ENCODE measurements around the gene MIF4GD.
"Not testable (repeated sequence)": the region's sequence is repeated elsewhere in the genome, so short reads cannot be mapped to it uniquely, and the experiment has no call there.

MIF4GD gene

GRCh38 chr17:75257228-75257627 lies 13.8 kb downstream of the MIF4GD start:
- not testable (repeated sequence) for DNase-seq

- DNase-seq, result not testable (repeated sequence)
These were observed 14.9 kb downstream of the MIF4GD start for GRCh38 chr17:75255954-75256698.

- no peak for DNase-seq
These were observed 18.8 kb downstream of the MIF4GD start for GRCh38 chr17:75252039-75252816.

- DNase-seq, result no peak
These were observed 21.0 kb downstream of the MIF4GD start for GRCh38 chr17:75250009-75250471.

DNA sequence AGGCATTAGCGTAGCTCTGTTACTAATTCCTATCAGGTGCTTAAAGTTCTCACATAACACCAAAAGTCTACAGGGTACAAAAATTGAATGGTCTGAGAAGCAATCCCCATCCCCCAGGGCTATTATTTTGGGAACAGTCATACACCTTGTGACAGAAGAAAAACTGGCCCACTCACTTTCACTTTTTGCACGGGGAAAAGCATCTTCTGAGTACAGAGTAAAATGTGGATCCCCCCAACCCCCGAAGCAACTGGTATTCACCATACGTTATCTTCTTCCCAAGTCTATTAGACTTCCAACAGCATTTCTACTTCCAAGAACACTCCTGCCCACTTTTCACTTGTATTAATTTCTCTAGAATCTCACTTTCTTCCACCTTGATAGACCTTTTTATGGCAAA lies 21.5 kb downstream of the MIF4GD start:
- DNase-seq, result no peak

GRCh38 chr17:75246404-75246803 lies 24.6 kb downstream of the MIF4GD start:
- DNase-seq, result no peak

DNA sequence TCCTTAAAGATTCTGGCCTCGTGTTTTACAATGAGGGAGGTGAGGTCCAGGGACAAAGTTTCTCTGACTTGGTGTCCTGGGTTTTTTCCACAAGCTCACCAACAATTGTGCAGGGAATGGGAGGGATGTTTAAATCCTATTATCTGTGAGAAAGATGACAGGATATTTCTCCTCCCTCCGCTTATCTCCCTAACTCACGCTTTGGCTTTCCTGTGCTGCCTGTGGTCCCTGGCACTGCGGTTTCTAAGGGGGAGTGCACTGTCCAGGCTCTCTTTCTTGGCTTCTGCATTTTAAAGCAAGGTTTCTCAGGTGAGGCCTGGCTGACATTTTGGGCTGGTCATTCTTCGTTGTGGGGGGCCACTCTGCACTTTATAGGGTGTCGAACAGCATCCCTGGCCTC lies 26.0 kb downstream of the MIF4GD start:
- no peak for DNase-seq

- DNase-seq, result no peak
These were observed 26.7 kb downstream of the MIF4GD start for GRCh38 chr17:75244133-75244866.

DNA sequence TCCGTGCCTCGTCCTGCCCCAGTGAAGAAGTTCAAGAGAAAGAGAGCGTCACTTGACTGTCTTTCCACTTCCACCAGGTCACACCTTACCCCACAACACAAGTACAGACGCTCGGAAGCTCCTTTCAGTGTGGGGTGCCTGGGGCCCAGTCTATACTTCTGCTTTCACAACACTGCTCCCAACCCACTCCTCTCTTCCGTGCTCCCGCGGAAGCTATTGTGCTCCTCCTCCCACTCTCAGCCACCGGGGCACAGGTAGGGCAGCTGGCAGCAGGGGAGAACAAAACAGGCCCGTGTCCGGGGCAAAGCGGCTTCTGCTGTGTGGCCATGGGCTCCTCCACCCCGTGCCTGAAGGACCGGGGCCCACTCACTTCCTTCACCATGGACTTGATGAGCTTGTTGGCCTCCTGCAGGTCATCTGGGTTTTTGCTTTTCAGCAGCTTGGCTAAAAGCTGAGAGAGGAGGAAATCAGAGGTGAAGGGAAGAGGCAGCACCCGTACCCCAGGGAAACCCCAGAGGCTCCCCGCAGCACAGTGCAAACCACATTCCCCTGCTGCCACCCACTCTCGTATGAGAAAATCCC lies 28.5 kb downstream of the MIF4GD start:
- DNase-seq, result no peak

GRCh38 chr17:75241996-75242460 lies 29.0 kb downstream of the MIF4GD start:
- no peak for DNase-seq

DNA sequence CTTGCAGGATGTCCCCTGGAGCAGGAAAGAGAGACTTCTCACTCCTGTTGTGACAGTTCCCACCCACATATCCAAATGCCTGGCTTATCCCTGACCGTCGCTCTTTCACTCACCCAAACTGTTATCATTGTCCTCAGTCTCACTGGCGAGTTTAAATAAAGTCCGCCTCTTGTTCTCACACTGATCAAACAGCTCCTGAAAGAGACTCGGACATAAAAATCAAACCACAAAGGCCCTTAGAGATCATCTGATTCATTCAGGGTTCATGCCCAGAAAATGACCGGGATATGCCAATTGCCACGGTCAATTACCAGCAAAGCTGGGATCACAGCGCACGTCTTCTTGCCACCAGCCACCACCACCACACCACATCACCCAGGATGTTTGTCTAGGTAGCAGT lies 29.5 kb downstream of the MIF4GD start:
- DNase-seq, result no peak

- DNase-seq, result no peak
These were observed 29.9 kb downstream of the MIF4GD start for GRCh38 chr17:75241143-75241430.

DNA sequence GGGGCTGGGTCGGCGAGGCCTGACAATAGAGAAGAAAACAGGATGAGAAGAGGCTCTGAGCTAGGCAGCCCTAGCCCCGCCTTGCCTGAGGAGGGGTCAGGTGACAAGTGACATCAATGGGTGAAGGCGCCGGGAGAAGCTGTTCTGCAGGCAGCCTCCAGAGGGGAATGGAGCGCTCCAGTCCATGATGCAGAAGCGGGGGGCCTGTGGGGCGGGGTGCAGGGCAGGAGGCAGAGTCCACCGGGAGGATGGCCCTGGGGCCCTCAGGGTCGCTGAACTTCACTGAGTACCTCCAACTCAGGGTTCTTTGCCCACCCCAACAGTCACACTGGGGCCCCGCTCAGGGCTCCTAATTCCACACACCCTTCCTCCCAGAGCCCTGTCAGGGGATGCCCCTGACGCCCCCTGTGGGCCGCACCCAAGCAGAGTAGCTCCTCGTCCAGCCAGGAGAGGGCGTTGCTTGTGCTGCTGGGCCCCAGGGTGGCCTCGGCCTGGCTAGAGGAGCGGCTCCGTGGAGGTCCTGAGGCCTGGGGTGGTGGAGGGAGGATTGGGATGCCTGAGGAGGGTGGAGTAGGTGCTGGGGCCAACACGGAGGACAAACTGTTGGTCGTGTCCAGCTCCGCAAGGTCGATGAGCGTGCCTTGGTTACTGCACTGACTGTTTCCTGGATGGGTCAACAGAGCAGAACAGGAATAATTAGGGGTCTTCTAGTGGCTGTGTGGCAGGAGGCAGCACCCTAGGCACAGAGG lies 30.5 kb downstream of the MIF4GD start:
- peak; percentile 1 for DNase-seq

DNA sequence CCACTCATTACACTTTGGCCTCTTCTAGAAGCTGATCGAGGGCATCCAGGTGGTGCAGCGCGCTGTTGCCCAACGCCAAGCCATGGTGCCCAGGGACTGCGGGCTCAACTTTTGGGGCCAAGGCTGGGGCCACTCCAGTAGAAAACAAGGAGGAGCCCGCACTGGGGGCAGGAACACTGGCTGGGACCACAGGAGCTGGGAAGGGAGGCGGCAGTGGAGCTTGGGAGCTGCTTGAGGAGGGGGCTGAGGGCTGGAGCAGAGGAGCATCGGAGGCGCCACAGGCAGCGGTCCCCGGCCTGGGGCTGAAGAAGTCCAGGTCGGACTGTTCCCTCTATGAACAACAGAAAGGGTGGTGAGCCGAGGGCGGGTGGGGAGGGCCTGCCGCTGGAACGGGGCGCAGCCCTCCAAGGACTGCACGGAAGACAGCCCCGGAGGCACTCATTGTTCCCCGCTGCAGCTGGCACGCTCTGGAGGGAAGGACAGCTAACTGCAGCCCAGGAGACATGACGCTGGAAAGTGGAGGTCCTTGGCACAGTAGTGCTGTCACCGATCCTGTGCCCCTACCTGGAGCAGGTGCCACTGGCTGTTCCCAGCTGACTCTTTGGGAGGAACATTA lies 31.1 kb downstream of the MIF4GD start:
- DNase-seq, result no peak

DNA sequence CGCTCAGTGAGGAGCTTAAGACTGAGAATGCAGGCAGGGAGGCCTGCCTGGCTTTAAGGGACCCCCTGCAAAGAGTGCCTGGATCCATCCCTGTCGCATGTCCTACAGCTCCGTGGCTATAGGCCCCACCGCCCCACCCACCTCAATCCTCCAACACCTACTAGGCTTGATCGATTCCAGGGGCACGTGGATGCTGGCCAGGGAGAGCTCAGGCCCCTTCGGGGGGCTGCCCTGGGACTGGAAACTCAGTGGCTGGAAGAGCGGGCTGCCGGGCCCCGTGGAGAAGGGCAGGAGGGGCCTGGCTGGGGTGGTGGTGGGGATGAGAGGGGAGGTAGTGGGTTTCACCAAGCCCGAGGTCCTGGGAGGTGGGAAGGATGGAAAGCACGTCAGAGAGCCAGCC lies 31.8 kb downstream of the MIF4GD start:
- DNase-seq, result no peak

DNA sequence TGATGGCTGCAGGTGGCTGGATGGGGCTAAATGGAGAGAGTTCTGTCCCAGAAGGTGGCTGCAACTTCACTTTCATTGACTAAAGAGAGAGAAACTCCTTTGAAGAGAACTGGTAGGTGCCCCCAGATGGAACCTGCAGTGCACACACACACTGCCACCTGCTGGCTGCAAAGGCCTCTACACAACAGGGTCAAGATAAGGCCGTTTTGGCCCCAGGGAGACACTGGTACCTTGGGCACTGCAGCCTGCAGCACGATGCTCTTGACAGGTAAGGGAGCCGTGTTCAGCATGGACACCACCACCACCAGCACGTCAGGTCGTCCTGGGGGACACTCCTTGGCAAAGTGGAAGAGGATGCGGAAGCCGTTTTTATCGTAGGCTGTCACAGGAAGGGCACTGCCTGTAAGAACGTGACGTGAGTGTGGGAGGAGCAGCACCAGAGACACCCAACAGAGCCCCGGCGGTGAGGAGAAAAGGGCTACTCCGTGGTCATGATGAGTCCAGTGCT lies 32.3 kb downstream of the MIF4GD start:
- peak; percentile 27 for DNase-seq

DNA sequence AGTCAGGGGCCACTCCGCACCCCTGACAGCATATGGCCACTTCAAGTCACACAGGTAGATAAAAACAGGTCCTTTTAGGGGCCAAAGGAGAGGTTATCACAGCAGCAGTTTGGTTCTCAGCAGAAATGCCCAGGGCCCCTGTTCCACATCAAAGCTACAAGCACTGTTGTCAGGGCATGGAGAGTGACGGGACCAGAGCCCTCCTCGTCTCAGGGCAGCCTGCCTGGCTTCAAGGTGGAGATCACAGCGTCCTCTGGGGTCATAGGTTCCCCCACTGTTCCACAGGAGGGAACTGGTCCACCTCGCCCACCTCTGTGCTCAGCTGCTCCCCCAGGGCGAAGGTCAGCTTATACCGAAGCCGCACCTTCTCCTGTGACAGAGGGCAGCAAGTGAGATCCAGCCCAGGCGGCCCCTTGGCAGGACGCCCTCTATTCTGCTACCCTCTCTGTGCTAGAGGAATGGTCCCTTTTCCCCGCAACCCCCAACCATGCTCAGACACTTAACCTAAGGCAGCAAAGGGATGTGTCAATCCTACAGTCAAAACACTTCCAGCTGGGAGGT lies 32.9 kb downstream of the MIF4GD start:
- DNase-seq, result no peak

- no peak for DNase-seq
These were observed 33.7 kb downstream of the MIF4GD start for GRCh38 chr17:75237100-75238014.

- DNase-seq, result no peak
These were observed 38.2 kb downstream of the MIF4GD start for GRCh38 chr17:75232786-75233185.

GRCh38 chr17:75231741-75232464 lies 39.1 kb downstream of the MIF4GD start:
- DNase-seq, result no peak

All from effector CD8-positive, alpha-beta T cell (primary cell).